ENCODE measurements around the gene FKBP8.

- TF ChIP-seq CTCF (IDR thresholded peaks at IDR 0.05; ENCODE audit: poor library complexity) (no peak), EZH2 (IDR thresholded peaks at IDR 0.05; ENCODE audit: borderline replicate concordance) (no peak), EZH2phosphoT487 (IDR thresholded peaks at IDR 0.05; ENCODE audit: low read depth, severe bottlenecking, unreplicated experiment) (no peak)
Measured at GRCh38 chr19:18514800-18515682, 28.3 kb downstream of the FKBP8 start.
